OCI-M1 (cell line): ENCODE results near the gene GALNT18.

Experiments used
- DNase-seq: peaks from one replicate; lab custom pipeline; 2025; lab: John Stamatoyannopoulos, UW

The GALNT18 gene

GRCh38 chr11:11531131-11531908 lies 90.5 kb downstream of the GALNT18 start:
- DNase-seq = no peak

GRCh38 chr11:11528986-11529385 lies 92.8 kb downstream of the GALNT18 start:
- no peak for DNase-seq

DNA sequence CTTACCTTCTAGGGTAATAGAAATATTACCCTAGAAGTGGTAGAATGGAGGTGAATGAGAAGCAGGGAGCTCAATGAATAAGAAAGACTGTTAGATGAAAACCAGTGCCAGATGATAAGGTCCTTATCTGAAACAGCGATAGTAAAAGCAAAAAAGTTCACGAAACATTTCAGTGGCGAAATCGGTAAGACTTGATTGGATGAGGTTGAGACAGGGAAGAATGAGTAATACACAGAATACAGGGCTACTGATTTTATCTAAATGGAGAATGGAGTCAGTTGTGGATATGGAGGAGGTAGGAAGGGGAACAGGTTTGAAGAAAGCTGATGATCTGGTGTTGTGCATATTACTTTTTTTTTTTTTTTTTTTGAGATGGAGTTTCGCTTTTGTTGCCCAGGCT lies 96.5 kb downstream of the GALNT18 start:
- no peak for DNase-seq

DNA sequence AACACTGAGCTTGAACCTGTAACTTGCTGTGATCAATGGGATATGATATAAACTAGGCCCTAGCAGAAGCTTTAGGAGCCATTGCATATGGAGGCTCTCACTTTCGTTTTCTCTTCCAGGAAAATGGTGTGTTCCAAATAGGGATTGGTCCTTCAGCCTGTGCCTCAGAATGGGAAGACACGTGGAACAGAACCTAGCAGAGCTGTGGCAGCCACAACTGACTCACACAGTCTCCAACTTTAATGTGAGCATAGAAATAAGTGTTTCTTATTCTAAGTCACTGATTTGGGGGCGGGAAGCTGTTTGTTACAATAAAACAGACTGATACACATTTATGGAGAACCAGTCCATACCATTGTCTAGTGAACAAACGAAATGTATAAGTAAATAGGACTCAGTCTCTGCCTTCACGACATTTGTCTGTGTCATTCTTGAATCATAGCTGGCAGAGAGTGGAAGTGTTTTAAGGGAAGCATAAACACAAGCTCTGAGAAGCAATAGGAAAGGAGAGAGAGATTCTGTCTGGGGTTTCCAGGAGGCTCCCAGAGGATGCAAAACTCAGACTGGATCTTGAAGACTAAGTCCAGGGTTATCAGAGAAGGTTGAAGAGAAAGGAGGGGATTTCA lies 97.3 kb downstream of the GALNT18 start:
- peak; percentile 36 for DNase-seq

- DNase-seq = no peak
Measured at GRCh38 chr11:11522591-11522990, 99.2 kb downstream of the GALNT18 start.

GRCh38 chr11:11521306-11522002 lies 100.4 kb downstream of the GALNT18 start:
- no peak for DNase-seq

DNA sequence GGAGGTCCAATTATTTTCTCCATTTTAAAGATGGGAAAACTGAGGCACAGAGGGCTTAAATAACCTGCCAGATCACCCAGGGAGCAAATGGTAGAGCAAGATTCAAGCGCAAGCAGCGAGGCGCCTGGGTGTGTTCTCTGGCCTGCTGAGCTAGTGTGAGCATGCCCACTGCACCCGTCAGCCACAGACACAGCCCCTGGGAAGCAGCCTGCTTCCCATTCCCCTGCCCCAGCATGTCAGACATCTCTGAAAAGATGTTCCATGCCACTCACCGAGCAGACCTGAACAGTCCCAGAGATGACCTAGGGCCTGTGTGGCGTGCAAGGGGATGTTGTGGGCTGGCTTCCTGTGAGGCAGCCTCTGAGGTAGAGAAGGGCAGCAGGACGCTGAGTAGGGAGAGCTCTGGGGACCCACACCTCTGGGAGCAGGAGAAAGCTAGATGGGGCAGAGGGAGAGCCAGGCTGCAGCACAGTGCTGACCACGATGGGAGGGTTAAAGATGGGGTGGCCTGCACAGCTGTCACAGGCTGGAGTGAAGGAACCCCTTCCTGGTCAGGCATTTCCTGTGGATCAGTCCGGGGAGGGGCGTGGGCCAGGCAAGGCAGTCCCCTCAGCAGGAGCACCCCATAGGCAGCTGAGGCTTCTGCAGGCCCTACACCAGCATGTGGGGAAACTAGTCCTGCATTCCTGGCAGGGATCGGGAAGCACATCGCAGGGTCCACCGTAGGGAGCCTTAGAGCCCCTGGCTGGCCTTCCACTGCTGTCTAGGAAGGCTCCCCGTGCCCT lies 101.4 kb downstream of the GALNT18 start:
- no peak for DNase-seq

GRCh38 chr11:11519184-11519583 lies 102.6 kb downstream of the GALNT18 start:
- no peak for DNase-seq

- DNase-seq = no peak
Measured at GRCh38 chr11:11514246-11514645, 107.6 kb downstream of the GALNT18 start.

DNA sequence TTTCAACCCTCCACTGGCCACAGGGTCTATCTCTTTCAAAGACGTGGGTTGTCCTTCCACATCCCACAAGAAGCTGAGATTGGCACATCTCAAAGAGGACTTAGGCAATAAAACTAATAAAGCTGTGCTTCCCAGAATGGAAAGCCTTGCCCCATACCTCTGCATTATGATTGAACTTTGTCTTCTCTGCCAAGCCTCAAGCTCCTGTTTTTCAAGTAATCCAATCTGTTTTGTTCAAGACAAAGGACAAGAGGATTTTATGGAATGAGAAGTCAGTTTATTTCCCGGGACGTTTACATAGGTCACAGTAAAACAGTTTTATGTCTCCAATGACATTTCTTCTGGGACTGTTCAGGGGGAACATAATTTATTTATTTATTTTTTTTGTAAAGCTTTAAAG lies 108.4 kb downstream of the GALNT18 start:
- DNase-seq = no peak

- no peak for DNase-seq
Measured at GRCh38 chr11:11512929-11513328, 108.9 kb downstream of the GALNT18 start.

DNA sequence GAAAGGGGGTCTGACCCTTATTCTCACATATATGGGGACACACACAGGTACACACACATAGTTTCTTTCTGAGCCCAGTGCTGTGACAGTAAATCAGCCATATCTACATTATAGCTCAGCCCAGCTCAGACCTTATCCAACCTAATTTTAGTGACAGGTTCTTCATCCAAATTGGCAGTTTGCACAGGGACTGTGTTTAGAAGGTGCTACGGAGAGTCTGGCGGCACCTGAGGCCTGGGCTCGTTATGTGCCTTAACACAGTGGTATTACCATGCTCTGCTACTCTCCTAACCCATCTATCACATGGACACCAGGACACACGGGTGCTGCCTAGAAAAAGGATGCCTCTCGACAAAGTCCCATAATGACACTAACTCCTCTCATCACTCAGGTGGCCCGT lies 109.3 kb downstream of the GALNT18 start:
- no peak for DNase-seq

GRCh38 chr11:11512090-11512489 lies 109.7 kb downstream of the GALNT18 start:
- no peak for DNase-seq

GRCh38 chr11:11510939-11511338 lies 110.9 kb downstream of the GALNT18 start:
- DNase-seq = no peak

GRCh38 chr11:11505692-11506091 lies 116.1 kb downstream of the GALNT18 start:
- DNase-seq = no peak

DNA sequence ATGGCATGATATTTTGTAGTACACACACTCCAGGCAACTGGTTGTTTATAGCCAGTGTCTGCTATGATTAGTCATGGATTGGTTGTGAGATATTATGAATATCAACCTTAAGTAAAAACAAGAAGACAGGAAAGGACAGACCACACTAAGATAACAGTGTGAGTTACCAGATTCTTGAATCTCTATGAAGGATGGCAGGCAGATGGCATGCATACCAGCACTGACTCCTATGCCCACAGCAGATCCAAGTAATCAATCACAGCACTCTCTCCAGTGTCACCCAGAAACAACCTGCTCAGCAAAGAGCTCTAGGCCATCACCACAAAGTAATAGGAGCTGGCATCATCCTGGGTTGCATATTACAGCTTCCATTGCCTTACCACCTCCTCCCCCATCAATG lies 116.6 kb downstream of the GALNT18 start:
- no peak for DNase-seq

DNA sequence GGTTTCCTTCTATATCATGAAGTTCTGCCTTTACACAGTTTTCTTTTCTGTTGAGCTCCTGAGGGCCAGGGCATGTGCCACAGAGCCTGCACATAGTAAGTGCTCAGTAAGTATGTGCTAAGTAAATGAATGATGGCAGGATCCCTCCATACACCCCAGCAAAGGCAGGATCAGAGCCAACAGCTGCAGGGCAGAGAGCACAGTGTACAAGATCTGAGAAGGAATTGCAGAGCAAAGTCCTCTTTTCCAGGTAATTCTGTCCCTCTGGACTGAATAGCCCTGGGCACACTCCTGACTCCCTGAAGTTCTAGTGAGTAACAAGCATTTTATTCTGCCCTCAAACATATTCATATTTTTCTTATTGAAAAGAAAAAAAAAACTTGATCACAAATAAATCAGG lies 117.7 kb downstream of the GALNT18 start:
- no peak for DNase-seq

GRCh38 chr11:11502263-11502861 lies 119.4 kb downstream of the GALNT18 start:
- DNase-seq = no peak

- no peak for DNase-seq
Measured at GRCh38 chr11:11501546-11502262, 120.1 kb downstream of the GALNT18 start.

- no peak for DNase-seq
Measured at GRCh38 chr11:11500744-11501487, 120.9 kb downstream of the GALNT18 start.

DNA sequence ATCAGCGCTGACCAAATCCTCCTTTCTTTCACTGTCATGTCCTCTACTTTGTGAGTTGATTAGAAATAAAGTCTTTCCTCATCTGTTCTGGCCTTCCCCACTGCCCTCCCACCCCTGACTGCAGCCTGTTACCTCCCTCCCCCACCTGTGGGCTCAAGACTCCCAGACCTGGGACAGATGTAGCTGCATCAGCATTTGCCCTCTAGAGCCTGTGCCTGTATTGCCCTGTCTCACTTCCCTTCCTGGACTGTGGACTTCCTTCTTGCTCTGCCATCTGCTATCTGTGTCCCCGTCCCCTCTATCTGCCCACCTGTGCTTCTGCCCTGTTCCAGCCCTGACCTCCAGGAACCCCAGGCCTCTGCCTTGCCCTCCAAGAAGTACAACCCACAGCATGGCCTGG lies 122.5 kb downstream of the GALNT18 start:
- no peak for DNase-seq
